Kidney epithelial cell (primary cell): ENCODE measurements around the gene SPG7. TPM values are rescaled to one million over a fixed set of nuclear protein-coding genes. Genes with fewer than 3 reads are reported as not detected.

Experiments
- DNase-seq: peaks from one replicate; pipeline ENCODE4 v3.0.0-alpha.2; 2010; ENCODE audit warnings: low read depth
- H3K27me3 ChIP-seq: 2 replicates; pipeline ENCODE4 v1.6.0; 2011; ENCODE audit warnings: low read length; ENCODE audit not compliant: control insufficient read depth, insufficient read depth
- H3K36me3 ChIP-seq: 2 replicates; pipeline ENCODE4 v1.5.1; 2011; ENCODE audit warnings: low read length; ENCODE audit not compliant: control insufficient read depth, insufficient read depth
- H3K4me3 ChIP-seq: 2 replicates; pipeline ENCODE4 v1.5.1; 2011; ENCODE audit warnings: low read depth, mild to moderate bottlenecking, control low read depth, low read length
- total RNA-seq: library from RNA; depleted of rRNA; stranded (reverse); fragments of >200 nt; gene quantifications from 2 replicates; pipeline ENCODE4 v1.2.3, GENCODE V29; 2015
- TF ChIP-seq, protein P1 (sequence below): IDR thresholded peaks from 2 replicates; pipeline ENCODE4 v1.5.1; 2011; ENCODE audit warnings: mild to moderate bottlenecking, moderate library complexity, low read length, control low read depth, inconsistent platforms; ENCODE audit not compliant: insufficient read depth, poor library complexity, severe bottlenecking

Gene SPG7
- total RNA-seq, 1 donor from 2014 or later, result 144 TPM

DNA sequence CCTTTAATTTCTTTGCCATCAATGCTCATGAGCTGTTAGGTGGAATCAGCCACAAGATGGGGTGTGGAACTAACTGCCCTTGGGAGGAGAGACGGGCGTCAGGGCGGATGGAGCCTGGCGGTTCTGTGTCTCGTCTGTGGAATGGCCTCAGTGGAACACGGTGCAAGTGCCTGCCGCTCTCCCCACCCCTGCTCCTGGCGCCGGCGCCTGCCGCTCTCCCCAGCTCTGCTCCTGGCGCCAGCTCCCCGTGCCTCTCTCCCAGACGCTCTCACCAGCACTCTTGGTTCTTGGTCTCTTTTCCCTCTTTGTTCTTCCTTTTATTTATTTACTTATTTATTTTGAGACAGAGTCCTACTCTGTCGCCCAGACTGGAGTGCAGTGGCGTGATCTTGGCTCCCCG, 39.1 kb downstream of the SPG7 start:
- peaks cover 1% of the 10 kb centered on the region for H3K36me3 ChIP-seq
- H3K4me3 ChIP-seq, result no peak overlapping the region
- no peak for DNase-seq
- H3K27me3 ChIP-seq, result no peaks in the 10 kb centered on the region
- TF ChIP-seq, protein P1, sequence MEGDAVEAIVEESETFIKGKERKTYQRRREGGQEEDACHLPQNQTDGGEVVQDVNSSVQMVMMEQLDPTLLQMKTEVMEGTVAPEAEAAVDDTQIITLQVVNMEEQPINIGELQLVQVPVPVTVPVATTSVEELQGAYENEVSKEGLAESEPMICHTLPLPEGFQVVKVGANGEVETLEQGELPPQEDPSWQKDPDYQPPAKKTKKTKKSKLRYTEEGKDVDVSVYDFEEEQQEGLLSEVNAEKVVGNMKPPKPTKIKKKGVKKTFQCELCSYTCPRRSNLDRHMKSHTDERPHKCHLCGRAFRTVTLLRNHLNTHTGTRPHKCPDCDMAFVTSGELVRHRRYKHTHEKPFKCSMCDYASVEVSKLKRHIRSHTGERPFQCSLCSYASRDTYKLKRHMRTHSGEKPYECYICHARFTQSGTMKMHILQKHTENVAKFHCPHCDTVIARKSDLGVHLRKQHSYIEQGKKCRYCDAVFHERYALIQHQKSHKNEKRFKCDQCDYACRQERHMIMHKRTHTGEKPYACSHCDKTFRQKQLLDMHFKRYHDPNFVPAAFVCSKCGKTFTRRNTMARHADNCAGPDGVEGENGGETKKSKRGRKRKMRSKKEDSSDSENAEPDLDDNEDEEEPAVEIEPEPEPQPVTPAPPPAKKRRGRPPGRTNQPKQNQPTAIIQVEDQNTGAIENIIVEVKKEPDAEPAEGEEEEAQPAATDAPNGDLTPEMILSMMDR, result no peak

- Histone ChIP-seq H3K4me3 (no peak overlapping the region), H3K36me3 (peaks cover 1% of the 10 kb centered on the region), H3K27me3 (no peaks in the 10 kb centered on the region)
- no peak for DNase-seq
- TF ChIP-seq, protein P1, result no peak
Measured at GRCh38 chr16:89547860-89548259, 39.7 kb downstream of the SPG7 start.

GRCh38 chr16:89548344-89549006, 40.3 kb downstream of the SPG7 start:
- no peak for DNase-seq
- TF ChIP-seq, protein P1, result no peak
- Histone ChIP-seq H3K27me3 (no peaks in the 10 kb centered on the region), H3K4me3 (no peak overlapping the region), H3K36me3 (peaks cover 1% of the 10 kb centered on the region)

- TF ChIP-seq, protein P1, result no peak
- DNase-seq, result no peak
- peaks cover 1% of the 10 kb centered on the region for H3K36me3 ChIP-seq
- H3K27me3 ChIP-seq, result no peaks in the 10 kb centered on the region
- H3K4me3 ChIP-seq, result no peak overlapping the region
Measured at GRCh38 chr16:89549007-89549700, 41.0 kb downstream of the SPG7 start.

GRCh38 chr16:89550421-89551007, 42.3 kb downstream of the SPG7 start:
- Histone ChIP-seq H3K36me3 (peaks cover 3% of the 10 kb centered on the region), H3K4me3 (no peak overlapping the region), H3K27me3 (no peaks in the 10 kb centered on the region)
- DNase-seq, result no peak
- TF ChIP-seq, protein P1, result no peak

DNA sequence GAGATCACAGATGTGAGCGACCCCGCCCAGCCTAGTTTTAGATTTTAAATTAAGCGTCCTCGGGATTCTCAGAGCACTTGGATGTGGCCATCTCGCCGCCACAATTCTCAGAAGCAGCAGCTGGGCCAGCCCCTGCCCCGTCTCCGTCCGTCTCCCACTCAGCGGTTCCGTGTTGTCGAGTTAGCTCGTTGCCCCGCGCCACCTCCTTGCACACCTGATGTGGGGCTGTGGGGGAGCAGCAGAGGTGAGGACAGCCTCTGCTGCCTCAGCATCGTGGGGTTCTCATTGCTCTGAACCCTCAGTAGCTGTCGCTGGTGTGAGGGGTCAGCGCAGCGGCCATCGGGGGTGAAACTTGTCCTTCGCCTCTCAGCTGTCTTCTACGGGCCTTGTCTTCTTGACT, 44.1 kb downstream of the SPG7 start:
- Histone ChIP-seq H3K36me3 (peaks cover 4% of the 10 kb centered on the region), H3K27me3 (no peaks in the 10 kb centered on the region), H3K4me3 (no peak overlapping the region)
- no peak for DNase-seq
- TF ChIP-seq, protein P1, result no peak
